WTC11 (cell line): Measurements from ENCODE around the gene MACROD2. TPM values are rescaled to one million over a fixed set of nuclear protein-coding genes. Genes with fewer than 3 reads are reported as not detected.

Experiments
- ATAC-seq: fragments of 200-7000 bp; cut with Tn5 transposase; 2 replicates; pipeline ENCODE4 v1.10.0; 2021; ENCODE audit warnings: mild to moderate bottlenecking, moderate library complexity
- CTCF ChIA-PET: fragments of 300-600 bp; sonication (Branson Sonifier 250); formaldehyde crosslinking; loops from one replicate; lab custom pipeline; 2021; ENCODE audit warnings: antibody characterized with exemption; lab: Charles Lee
- POLR2A ChIA-PET: fragments of 350-600 bp; sonication (Branson Sonifier 250); formaldehyde crosslinking; loops from one replicate; lab custom pipeline; 2021; ENCODE audit warnings: antibody characterized with exemption; lab: Charles Lee
- DNase-seq: peaks from one replicate; pipeline ENCODE4 v3.0.0; 2021; ENCODE audit warnings: low spot score
- H3K27ac Mint-ChIP-seq: 2 replicates; pipeline ENCODE4 v1.8.0; 2021; ENCODE audit warnings: mixed read lengths
- H3K27me3 Mint-ChIP-seq: 2 replicates; pipeline ENCODE4 v1.8.0; 2021; ENCODE audit warnings: low read depth, mild to moderate bottlenecking, moderate library complexity, mixed read lengths
- H3K36me3 Mint-ChIP-seq: 2 replicates; pipeline ENCODE4 v1.8.0; 2021; ENCODE audit warnings: mixed read lengths
- H3K4me1 Mint-ChIP-seq: 2 replicates; pipeline ENCODE4 v1.8.0; 2022; ENCODE audit warnings: mixed read lengths
- H3K4me3 Mint-ChIP-seq: 2 replicates; pipeline ENCODE4 v1.8.0; 2021; ENCODE audit warnings: mild to moderate bottlenecking, moderate library complexity, mixed read lengths
- H3K9me3 Mint-ChIP-seq: 2 replicates; pipeline ENCODE4 v1.8.0; 2021; ENCODE audit warnings: mixed read lengths
- ARID4B ChIP-seq: sonication (generic); formaldehyde crosslinking; IDR thresholded peaks from 2 replicates; pipeline ENCODE4 v1.8.0; 2023; ENCODE audit warnings: missing genetic modification reagents, mild to moderate bottlenecking, borderline replicate concordance
- ATF3 ChIP-seq: sonication (generic); formaldehyde crosslinking; conservative IDR thresholded peaks from 2 replicates; pipeline ENCODE4 v1.8.1; 2022; ENCODE audit warnings: mild to moderate bottlenecking, missing genetic modification reagents
- CBFB ChIP-seq: sonication (generic); formaldehyde crosslinking; IDR thresholded peaks from 2 replicates; pipeline ENCODE4 v1.8.1; 2022; ENCODE audit warnings: mild to moderate bottlenecking, low read depth, missing genetic modification reagents
- CREB1 ChIP-seq: sonication (generic); formaldehyde crosslinking; IDR thresholded peaks from 2 replicates; pipeline ENCODE4 v1.8.0; 2023; ENCODE audit warnings: mild to moderate bottlenecking, missing genetic modification reagents
- CTCF ChIP-seq: fragments of 200-600 bp; IDR thresholded peaks from 2 replicates; pipeline ENCODE4 v1.8.0; 2022; ENCODE audit warnings: antibody characterized with exemption
- E2F4 ChIP-seq: sonication (generic); formaldehyde crosslinking; IDR thresholded peaks from 2 replicates; pipeline ENCODE4 v1.8.1; 2022; ENCODE audit warnings: low read depth, mild to moderate bottlenecking, moderate library complexity, missing genetic modification reagents, borderline replicate concordance
- FOXP4 ChIP-seq: sonication (generic); formaldehyde crosslinking; IDR thresholded peaks from 2 replicates; pipeline ENCODE4 v1.8.0; 2022; ENCODE audit warnings: mild to moderate bottlenecking, missing genetic modification reagents
- GRHL2 ChIP-seq: fragments of 250-450 bp; sonication (Bioruptor Pico); IDR thresholded peaks from 2 replicates; pipeline ENCODE4 v1.8.0; 2022; ENCODE audit warnings: mild to moderate bottlenecking, moderate library complexity; ENCODE audit not compliant: insufficient replicate concordance, severe bottlenecking
- KAT7 ChIP-seq: sonication (generic); formaldehyde crosslinking; IDR thresholded peaks from 2 replicates; pipeline ENCODE4 v1.8.1; 2023; ENCODE audit warnings: missing genetic modification reagents, mild to moderate bottlenecking, borderline replicate concordance
- NFATC4 ChIP-seq: fragments of 250-450 bp; sonication (Bioruptor Pico); IDR thresholded peaks from 2 replicates; pipeline ENCODE4 v1.9.0; 2021; ENCODE audit warnings: mild to moderate bottlenecking
- NR2C2 ChIP-seq: sonication (generic); formaldehyde crosslinking; IDR thresholded peaks from 2 replicates; pipeline ENCODE4 v1.8.0; 2022; ENCODE audit warnings: mild to moderate bottlenecking, missing genetic modification reagents
- PRDM15 ChIP-seq: sonication (generic); formaldehyde crosslinking; IDR thresholded peaks from 2 replicates; pipeline ENCODE4 v1.8.0; 2022; ENCODE audit warnings: missing genetic modification reagents
- SMAD4 ChIP-seq: sonication (generic); formaldehyde crosslinking; IDR thresholded peaks from 2 replicates; pipeline ENCODE4 v1.8.0; 2022; ENCODE audit warnings: mild to moderate bottlenecking, missing genetic modification reagents
- SP1 ChIP-seq: sonication (generic); formaldehyde crosslinking; conservative IDR thresholded peaks from 2 replicates; pipeline ENCODE4 v1.8.1; 2022; ENCODE audit warnings: missing genetic modification reagents
- ZNF138 ChIP-seq: sonication (generic); formaldehyde crosslinking; conservative IDR thresholded peaks from 2 replicates; pipeline ENCODE4 v1.8.1; 2022; ENCODE audit warnings: mild to moderate bottlenecking, moderate library complexity, missing genetic modification reagents
- ZNF232 ChIP-seq: sonication (generic); formaldehyde crosslinking; IDR thresholded peaks from 2 replicates; pipeline ENCODE4 v1.8.0; 2022; ENCODE audit warnings: mild to moderate bottlenecking, missing genetic modification reagents
- ZNF263 ChIP-seq: sonication (generic); formaldehyde crosslinking; IDR thresholded peaks from 2 replicates; pipeline ENCODE4 v1.8.1; 2022; ENCODE audit warnings: low read depth, mild to moderate bottlenecking, moderate library complexity, missing genetic modification reagents
- ZNF416 ChIP-seq: fragments of 250-450 bp; sonication (Bioruptor Pico); IDR thresholded peaks from 2 replicates; pipeline ENCODE4 v1.9.0; 2021; ENCODE audit warnings: mild to moderate bottlenecking, inconsistent platforms
- ZNF512 ChIP-seq: sonication (generic); formaldehyde crosslinking; IDR thresholded peaks from 2 replicates; pipeline ENCODE4 v1.8.1; 2022; ENCODE audit warnings: missing genetic modification reagents, borderline replicate concordance
- ZSCAN18 ChIP-seq: fragments of 250-450 bp; sonication (Bioruptor Pico); IDR thresholded peaks from 2 replicates; pipeline ENCODE4 v2.1.2; 2022; ENCODE audit warnings: mild to moderate bottlenecking, moderate library complexity
- total RNA-seq: library from RNA; stranded (reverse); gene quantifications from 3 replicates; pipeline ENCODE4 v1.2.3, GENCODE V29; 2021

Gene MACROD2
- total RNA-seq, 1 experiment from 2014 or later = 4.1 TPM

- TF ChIP-seq FOXP4 (CRISPR knock-in tag) (no peak), ZNF512 (CRISPR knock-in tag) (no peak), CREB1 (CRISPR knock-in tag) (no peak)
These were observed 929.1 kb downstream of the MACROD2 start (continued) for GRCh38 chr20:14924433-14924832.

- ChIA-PET POLR2A (no interaction called here), CTCF (no interaction called here)
- peaks cover 2% of the 10 kb centered on the region; the same call in 1 of the 2 replicates for H3K9me3 Mint-ChIP-seq
- H3K4me1 Mint-ChIP-seq = peaks cover 26% of the 10 kb centered on the region
- DNase-seq (no peak), ATAC-seq (no peak)
- H3K27me3 Mint-ChIP-seq = no peaks in the 10 kb centered on the region
- no peak overlapping the region for H3K27ac Mint-ChIP-seq
- H3K4me3 Mint-ChIP-seq = no peak overlapping the region
- no peaks in the 10 kb centered on the region for H3K36me3 Mint-ChIP-seq
- no peak for TF ChIP-seq SP1
- no peak for TF ChIP-seq CTCF
- no peak for TF ChIP-seq ZNF138
- TF ChIP-seq PRDM15 (CRISPR knock-in tag) = no peak
- no peak for TF ChIP-seq ZNF263 (CRISPR knock-in tag)
- no peak for TF ChIP-seq NFATC4 (CRISPR knock-in tag)
- TF ChIP-seq KAT7 = no peak
- TF ChIP-seq ARID4B (CRISPR knock-in tag) = no peak
- TF ChIP-seq CBFB (CRISPR knock-in tag) = no peak
- TF ChIP-seq SMAD4 (CRISPR knock-in tag) = no peak
- TF ChIP-seq GRHL2 (CRISPR knock-in tag) = no peak
- TF ChIP-seq NR2C2 (CRISPR knock-in tag) = no peak
- TF ChIP-seq ZSCAN18 (CRISPR knock-in tag) = no peak
- TF ChIP-seq ZNF232 = no peak
- no peak for TF ChIP-seq ATF3
- no peak for TF ChIP-seq ZNF416 (CRISPR knock-in tag)
- TF ChIP-seq E2F4 (CRISPR knock-in tag) = no peak
These were observed 930.0 kb downstream of the MACROD2 start for GRCh38 chr20:14925300-14925699.
